NCI-H1092 (cell line): Measurements from ENCODE around the gene GPR153.
A peak's percentile ranks its signal among the peaks of the same experiment; 100 is the strongest.
"Not testable (repeated sequence)": the region's sequence is repeated elsewhere in the genome, so short reads cannot be mapped to it uniquely, and the experiment has no call there.

Experiments used
- DNase-seq: peaks from one replicate; lab custom pipeline; 2025; lab: John Stamatoyannopoulos, UW

GPR153 gene

GRCh38 chr1:6233376-6233775 is 27.5 kb downstream of the GPR153 start:
- DNase-seq, result no peak

GRCh38 chr1:6225651-6226050 is 35.2 kb downstream of the GPR153 start:
- DNase-seq, result no peak

GRCh38 chr1:6224718-6225117 is 36.2 kb downstream of the GPR153 start:
- DNase-seq, result no peak

GRCh38 chr1:6223617-6224016 is 37.3 kb downstream of the GPR153 start:
- no peak for DNase-seq

GRCh38 chr1:6222636-6223035 is 38.3 kb downstream of the GPR153 start:
- no peak for DNase-seq

GRCh38 chr1:6221210-6221784 is 39.6 kb downstream of the GPR153 start:
- peak; percentile 91 for DNase-seq

- DNase-seq, result no peak
Observed at GRCh38 chr1:6220236-6220635, 40.7 kb downstream of the GPR153 start.

- not testable (repeated sequence) for DNase-seq
Observed at GRCh38 chr1:6219641-6220040, 41.3 kb downstream of the GPR153 start.

- no peak for DNase-seq
Observed at GRCh38 chr1:6218375-6219164, 42.3 kb downstream of the GPR153 start.

GRCh38 chr1:6212193-6212959 is 48.5 kb downstream of the GPR153 start:
- DNase-seq, result no peak

GRCh38 chr1:6211731-6212130 is 49.2 kb downstream of the GPR153 start:
- DNase-seq, result no peak

GRCh38 chr1:6210591-6211355 is 50.1 kb downstream of the GPR153 start:
- DNase-seq, result no peak

- peak; percentile 71 for DNase-seq
Observed at GRCh38 chr1:6209661-6210580, 51.0 kb downstream of the GPR153 start.

- DNase-seq, result peak; percentile 82
Observed at GRCh38 chr1:6208723-6209660, 51.9 kb downstream of the GPR153 start.

GRCh38 chr1:6207921-6208320 is 53.0 kb downstream of the GPR153 start:
- DNase-seq, result no peak

GRCh38 chr1:6207075-6207885 is 53.6 kb downstream of the GPR153 start:
- no peak for DNase-seq

- DNase-seq, result no peak
Observed at GRCh38 chr1:6206520-6206855, 54.4 kb downstream of the GPR153 start.

GRCh38 chr1:6205849-6206519 is 54.9 kb downstream of the GPR153 start, which contains the start of gene RNF207:
TSS of gene RNF207 (plus strand) at chr1:6206119. CDS start at chr1:6206536, 417 bp downstream.
- no peak for DNase-seq

GRCh38 chr1:6202256-6202655 is 58.6 kb downstream of the GPR153 start:
- DNase-seq, result no peak
